ENCODE measurements around the gene FAM13A. TPM values are rescaled to one million over a fixed set of nuclear protein-coding genes. Genes with fewer than 3 reads are reported as not detected.

FAM13A gene
- total RNA-seq, 1 donor from 2014 or later: 13.2 TPM

GRCh38 chr4:88812420-88812819, 244.6 kb downstream of the FAM13A start:
- no peak for DNase-seq (ENCODE audit: low spot score in 2 of 2)
- intact Hi-C loops (cut with DNase I): no loop called here
- no peak overlapping the region for H3K4me3 ChIP-seq
- no peak for TF ChIP-seq CTCF (IDR thresholded peaks at IDR 0.05)
- no peak overlapping the region for H3K27ac ChIP-seq
- H3K36me3 ChIP-seq: no peaks in the 10 kb centered on the region
- no peaks in the 10 kb centered on the region for H3K27me3 ChIP-seq
- H3K9me3 ChIP-seq: no peaks in the 10 kb centered on the region
- peaks cover 5 to 10% of the 10 kb centered on the region in 2 donors for H3K4me1 ChIP-seq

DNA sequence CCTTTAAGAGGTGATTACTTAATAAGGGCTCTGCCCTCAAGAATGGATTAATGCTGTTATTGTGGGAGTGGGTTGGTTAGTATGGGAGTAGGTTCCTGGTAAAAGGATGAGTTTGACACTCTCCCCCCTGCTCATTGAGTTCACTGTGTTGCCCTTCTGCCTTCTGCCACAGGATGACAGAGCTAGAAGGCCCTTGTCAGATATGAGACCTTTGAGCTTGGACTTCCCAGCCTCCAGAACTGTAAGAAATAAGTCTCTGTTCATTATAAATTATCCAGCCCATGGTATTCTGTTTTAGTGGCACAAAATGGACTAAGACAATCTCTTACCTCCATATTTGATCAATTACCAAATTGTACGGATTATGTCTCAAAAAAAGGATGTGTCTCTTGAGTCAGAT, 245.1 kb downstream of the FAM13A start:
- no peak for DNase-seq (ENCODE audit: low spot score in 2 of 2)
- TF ChIP-seq CTCF (IDR thresholded peaks at IDR 0.05): no peak
- intact Hi-C loops (cut with DNase I): no loop called here
- Histone ChIP-seq H3K36me3 (no peaks in the 10 kb centered on the region), H3K9me3 (no peaks in the 10 kb centered on the region), H3K27me3 (no peaks in the 10 kb centered on the region), H3K4me3 (no peak overlapping the region), H3K27ac (no peak overlapping the region), H3K4me1 (peaks cover 5 to 11% of the 10 kb centered on the region in 2 donors)

DNA sequence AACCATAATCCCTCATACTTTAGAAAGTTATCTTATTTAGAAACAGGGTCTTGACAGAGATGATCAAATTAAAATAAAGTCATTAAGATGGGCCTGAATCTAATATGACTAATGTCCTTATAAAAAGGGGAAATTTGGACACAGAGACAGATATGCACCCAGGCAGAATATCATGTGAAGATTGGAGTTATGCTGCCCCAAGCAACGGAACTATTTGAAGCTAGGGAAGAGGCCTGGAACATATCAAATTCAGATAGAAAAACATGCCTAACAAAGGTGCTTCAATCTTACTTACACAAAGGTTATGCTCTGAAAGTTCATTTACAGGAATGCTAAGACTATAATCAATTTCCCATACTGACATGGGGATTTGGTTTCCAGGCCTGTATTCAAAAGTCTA, 246.7 kb downstream of the FAM13A start:
- no peaks in the 10 kb centered on the region for H3K27me3 ChIP-seq
- no peak overlapping the region for H3K27ac ChIP-seq
- H3K4me3 ChIP-seq: no peak overlapping the region
- no peak for TF ChIP-seq CTCF (IDR thresholded peaks at IDR 0.05)
- no peak for DNase-seq (ENCODE audit: low spot score in 2 of 2)
- H3K36me3 ChIP-seq: no peaks in the 10 kb centered on the region
- H3K4me1 ChIP-seq: peaks cover 5 to 11% of the 10 kb centered on the region in 2 donors
- intact Hi-C loops (cut with DNase I): no loop called here
- H3K9me3 ChIP-seq: no peaks in the 10 kb centered on the region

DNA sequence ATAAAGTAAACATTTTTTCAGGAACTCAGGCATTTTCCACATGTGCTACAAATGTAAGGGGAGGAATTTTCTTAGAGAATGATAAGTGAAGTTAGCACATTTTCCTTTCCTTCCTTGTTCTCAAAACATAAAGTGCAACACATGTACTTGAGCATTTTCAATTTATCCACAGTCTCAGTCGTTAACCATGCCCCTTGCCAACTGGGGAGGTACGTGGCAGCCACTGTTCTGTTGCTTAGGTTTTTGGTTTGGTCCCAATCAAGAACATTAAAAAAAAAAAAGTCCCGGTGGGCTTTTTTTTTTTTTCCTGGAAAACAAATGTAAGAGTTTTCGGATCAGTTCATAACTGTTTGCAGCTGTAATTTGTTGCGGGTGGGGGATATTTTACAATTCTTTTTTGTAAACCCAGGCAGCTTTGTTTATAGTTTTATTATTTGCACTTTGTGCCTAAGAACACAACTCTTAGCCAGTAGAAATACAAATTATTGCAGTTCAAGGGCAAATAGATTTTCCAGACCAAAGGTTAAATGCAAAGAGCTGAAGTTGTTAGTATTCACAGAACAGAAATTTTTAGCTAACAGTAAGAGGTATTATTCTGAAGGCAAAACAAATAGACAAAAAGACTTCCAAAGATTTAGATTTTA, 247.3 kb downstream of the FAM13A start:
- no peaks in the 10 kb centered on the region for H3K36me3 ChIP-seq
- H3K27me3 ChIP-seq: no peaks in the 10 kb centered on the region
- no peak overlapping the region for H3K27ac ChIP-seq
- H3K4me3 ChIP-seq: peak overlapping the region in 1 of 2 donors; percentile 17
- no peak for DNase-seq (ENCODE audit: low spot score in 2 of 2)
- peaks cover 5 to 11% of the 10 kb centered on the region in 2 donors for H3K4me1 ChIP-seq
- no peaks in the 10 kb centered on the region for H3K9me3 ChIP-seq
- TF ChIP-seq CTCF (IDR thresholded peaks at IDR 0.05): no peak
- intact Hi-C loops (cut with DNase I): no loop called here

- TF ChIP-seq CTCF (IDR thresholded peaks at IDR 0.05): no peak
- H3K4me3 ChIP-seq: peak overlapping the region in 1 of 2 donors; percentile 17
- H3K27ac ChIP-seq: no peak overlapping the region
- no peaks in the 10 kb centered on the region for H3K9me3 ChIP-seq
- H3K4me1 ChIP-seq: peaks cover 5 to 11% of the 10 kb centered on the region in 2 donors
- intact Hi-C loops (cut with DNase I): no loop called here
- no peak for DNase-seq (ENCODE audit: low spot score in 2 of 2)
- no peaks in the 10 kb centered on the region for H3K36me3 ChIP-seq
- no peaks in the 10 kb centered on the region for H3K27me3 ChIP-seq
Observed at GRCh38 chr4:88809101-88809500, 247.9 kb downstream of the FAM13A start.

- Histone ChIP-seq H3K4me1 (peaks cover 5 to 19% of the 10 kb centered on the region in 2 donors), H3K27me3 (no peaks in the 10 kb centered on the region), H3K9me3 (no peaks in the 10 kb centered on the region), H3K27ac (no peak overlapping the region), H3K4me3 (no peak overlapping the region), H3K36me3 (no peaks in the 10 kb centered on the region)
- intact Hi-C loops (cut with DNase I): no loop called here
- TF ChIP-seq CTCF (IDR thresholded peaks at IDR 0.05): no peak
- DNase-seq (ENCODE audit: low spot score in 2 of 2): no peak
Observed at GRCh38 chr4:88807499-88807898, 249.5 kb downstream of the FAM13A start.

Measured in ascending aorta (tissue), 2 donors.